Testis (tissue), 2 donors: ENCODE data around the gene FSTL4.

Source experiments
- CTCF ChIP-seq, 3 experiments: fragments of 450-650 bp in 2 of 3; fragments of 200-600 bp in 1 of 3; sonication (generic) in 1 of 3; IDR thresholded peaks; one replicate each; pipeline ENCODE4 v1.5.1; 2016 to 2019; ENCODE audit warnings: antibody characterized with exemption in 3 of 3, mild to moderate bottlenecking in 2 of 3, moderate library complexity in 1 of 3
- POLR2A ChIP-seq: fragments of 450-650 bp; IDR thresholded peaks from one replicate; pipeline ENCODE4 v1.6.1; 2017; ENCODE audit warnings: antibody characterized with exemption, mild to moderate bottlenecking, moderate library complexity

GRCh38 chr5:133214153-133214820, 398.1 kb downstream of the FSTL4 start:
- TF ChIP-seq CTCF (IDR thresholded peaks at IDR 0.05) (no peak), POLR2A (no peak)
